VCaP (cell line): Measurements from ENCODE around the gene SERINC5.
"Not testable (repeated sequence)": the region's sequence is repeated elsewhere in the genome, so short reads cannot be mapped to it uniquely, and the experiment has no call there.

ENCODE experiments used
- H3K27ac ChIP-seq: fragments of 450-650 bp; 2 replicates; pipeline ENCODE4 v1.5.1; 2017
- TF ChIP-seq, protein P1 (sequence below): fragments of 450-650 bp; conservative IDR thresholded peaks from 2 replicates; pipeline ENCODE4 v1.5.1; 2017; ENCODE audit warnings: mild to moderate bottlenecking, moderate library complexity

SERINC5 gene

DNA sequence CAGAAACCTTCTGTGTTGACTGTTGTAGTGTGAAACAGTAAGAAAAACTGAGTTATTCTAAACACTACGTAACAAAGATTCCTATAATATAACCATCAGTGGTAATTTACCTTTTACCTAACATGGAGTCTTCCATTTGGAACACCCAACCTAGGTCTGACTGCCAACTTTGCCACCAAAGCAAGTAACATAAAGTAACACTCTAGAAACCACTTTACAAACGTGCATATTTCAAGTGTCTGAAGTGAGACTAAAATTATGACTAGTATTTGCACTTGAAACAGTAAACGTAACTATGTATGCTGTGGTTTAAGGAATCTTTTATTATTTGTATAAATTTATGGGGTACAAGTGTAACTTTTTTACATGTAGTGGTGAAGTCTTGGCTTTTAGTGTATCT lies 95.6 kb downstream of the SERINC5 start:
- no peak overlapping the region for H3K27ac ChIP-seq
- TF ChIP-seq, protein P1, sequence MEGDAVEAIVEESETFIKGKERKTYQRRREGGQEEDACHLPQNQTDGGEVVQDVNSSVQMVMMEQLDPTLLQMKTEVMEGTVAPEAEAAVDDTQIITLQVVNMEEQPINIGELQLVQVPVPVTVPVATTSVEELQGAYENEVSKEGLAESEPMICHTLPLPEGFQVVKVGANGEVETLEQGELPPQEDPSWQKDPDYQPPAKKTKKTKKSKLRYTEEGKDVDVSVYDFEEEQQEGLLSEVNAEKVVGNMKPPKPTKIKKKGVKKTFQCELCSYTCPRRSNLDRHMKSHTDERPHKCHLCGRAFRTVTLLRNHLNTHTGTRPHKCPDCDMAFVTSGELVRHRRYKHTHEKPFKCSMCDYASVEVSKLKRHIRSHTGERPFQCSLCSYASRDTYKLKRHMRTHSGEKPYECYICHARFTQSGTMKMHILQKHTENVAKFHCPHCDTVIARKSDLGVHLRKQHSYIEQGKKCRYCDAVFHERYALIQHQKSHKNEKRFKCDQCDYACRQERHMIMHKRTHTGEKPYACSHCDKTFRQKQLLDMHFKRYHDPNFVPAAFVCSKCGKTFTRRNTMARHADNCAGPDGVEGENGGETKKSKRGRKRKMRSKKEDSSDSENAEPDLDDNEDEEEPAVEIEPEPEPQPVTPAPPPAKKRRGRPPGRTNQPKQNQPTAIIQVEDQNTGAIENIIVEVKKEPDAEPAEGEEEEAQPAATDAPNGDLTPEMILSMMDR: no peak

DNA sequence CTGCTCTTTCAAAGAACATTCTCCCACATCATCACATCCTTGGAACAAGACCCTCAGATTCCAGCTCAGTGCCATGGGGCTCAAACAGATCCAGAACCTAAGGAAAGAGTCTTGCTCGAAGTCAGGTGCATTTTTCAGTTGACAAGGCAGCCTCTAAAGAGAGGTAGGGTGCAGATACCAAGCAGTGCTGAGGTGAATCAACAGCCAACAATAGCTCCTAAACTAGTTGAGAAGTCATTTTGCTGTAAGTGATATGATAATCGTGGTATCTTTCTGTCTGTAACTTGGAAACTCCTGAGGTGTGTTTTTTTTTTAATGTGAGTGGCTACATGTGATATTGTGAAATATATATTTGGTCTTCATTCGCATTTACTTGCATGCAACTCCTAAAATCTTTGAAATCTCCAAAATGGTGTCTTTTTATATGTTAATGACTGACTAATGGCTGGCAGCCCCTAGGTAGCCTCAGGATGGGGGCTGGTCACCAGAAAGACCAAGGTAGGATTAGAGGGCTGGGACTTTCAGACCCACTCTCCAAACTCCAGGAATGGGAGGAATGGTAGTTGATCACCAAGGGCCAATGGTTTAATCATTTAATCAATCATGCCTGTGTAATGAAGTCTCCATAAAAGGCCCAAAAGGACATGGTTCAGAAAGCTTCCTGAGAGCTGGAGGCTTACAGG lies 96.6 kb downstream of the SERINC5 start:
- TF ChIP-seq, protein P1: no peak
- no peak overlapping the region for H3K27ac ChIP-seq

DNA sequence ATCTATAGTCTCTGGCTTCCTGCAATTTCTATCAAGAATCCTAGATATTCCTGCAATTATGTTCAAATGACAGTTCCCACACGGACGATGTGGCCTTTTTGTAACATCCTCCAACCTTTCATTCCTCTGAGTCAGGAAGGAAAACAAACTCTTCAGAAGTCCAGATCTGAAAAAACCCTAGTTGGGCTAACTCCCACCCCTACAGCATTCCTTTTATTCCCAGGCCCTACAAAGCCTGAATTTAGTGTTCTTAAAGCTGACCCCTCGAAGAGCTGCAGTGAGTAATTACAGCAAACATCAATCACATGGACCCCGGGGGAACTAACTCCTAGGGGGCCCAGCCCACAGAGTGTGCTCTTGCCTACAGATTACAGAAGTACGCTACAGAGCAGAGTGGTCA lies 99.7 kb downstream of the SERINC5 start:
- TF ChIP-seq, protein P1: no peak

DNA sequence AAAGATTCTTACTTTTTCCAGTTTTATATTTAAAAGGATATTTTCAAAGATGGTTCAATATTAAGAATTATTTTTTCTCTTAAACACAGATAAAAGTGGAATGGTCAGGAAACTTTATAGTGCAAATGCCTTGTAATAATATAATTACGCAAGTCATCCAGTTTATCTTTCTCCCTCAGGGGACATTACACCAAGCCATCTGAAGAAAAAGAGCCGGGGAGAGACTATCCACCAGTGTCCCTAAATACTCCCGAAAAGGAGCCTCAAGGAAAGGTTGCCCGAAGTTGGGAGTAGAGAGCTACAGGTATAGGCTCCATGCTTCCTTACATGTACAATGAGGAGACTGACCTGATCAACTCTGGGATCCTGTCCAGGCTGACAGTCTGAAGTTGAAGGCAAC lies 101.1 kb downstream of the SERINC5 start:
- TF ChIP-seq, protein P1: no peak
- H3K27ac ChIP-seq: no peak overlapping the region

More for the DNA sequence above, 99.7 kb downstream of the SERINC5 start:
- no peak overlapping the region for H3K27ac ChIP-seq

DNA sequence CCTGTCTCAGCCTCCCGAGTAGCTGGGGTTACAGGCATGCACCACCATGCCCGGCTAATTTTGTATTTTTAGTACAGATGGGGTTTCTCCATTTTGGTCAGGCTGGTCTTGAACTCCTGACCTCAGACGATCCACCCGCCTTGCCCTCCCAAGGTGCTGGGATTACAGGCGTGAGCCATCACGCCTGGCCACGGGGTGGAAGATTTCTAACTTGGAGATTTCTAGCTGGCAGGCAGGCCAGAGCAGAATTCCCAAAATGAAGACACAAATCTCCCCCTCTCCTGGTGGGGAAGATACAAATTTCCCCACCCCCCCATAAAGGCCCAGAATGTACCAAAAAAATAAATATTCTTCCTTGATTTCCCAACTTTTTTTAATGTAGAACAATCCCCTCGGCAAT lies 101.6 kb downstream of the SERINC5 start:
- H3K27ac ChIP-seq: not testable (repeated sequence)

DNA sequence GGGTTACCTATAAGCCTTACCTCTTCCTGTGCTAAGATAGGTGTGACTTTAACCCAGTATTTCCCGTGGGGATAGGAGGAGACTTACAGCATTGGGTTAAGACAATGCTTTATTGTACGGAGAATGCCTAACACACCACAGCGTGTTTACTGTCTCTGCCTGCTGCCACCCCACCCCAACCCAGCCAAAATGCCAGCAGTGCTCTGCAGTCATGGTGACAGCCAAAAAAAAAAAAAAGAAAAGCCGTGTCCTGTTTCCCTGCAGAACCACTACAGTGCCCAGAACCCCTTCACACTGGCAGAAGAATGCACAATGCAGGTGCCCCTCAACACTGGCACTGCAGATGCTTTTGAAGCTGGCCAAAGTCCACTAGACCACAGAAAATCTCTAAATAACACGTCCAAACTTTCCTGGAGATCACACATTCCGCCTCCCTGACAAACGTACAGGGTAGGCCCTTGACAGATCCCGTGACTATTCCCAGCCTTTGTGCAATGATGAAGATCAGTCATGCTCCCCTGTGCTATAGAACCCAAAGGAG lies 102.2 kb downstream of the SERINC5 start:
- TF ChIP-seq, protein P1: no peak

DNA sequence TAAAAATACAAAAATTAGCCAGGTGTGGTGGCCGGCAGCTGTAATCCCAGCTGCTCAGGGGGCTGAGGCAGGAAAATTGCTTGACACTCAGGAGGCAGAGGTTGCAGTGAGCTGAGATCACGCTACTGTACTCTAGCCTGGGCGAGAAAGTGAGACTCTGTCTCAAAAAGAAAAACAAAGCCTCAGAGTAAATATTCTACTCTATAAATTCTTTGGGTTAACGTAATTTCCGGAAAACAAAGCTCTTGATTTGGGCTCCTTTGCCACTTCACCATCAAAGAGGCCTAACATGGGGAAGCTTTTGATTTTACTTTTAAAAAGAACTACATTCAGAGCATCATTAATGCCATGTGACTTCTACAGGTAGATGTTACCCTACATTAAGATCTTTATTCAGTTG lies 103.1 kb downstream of the SERINC5 start:
- TF ChIP-seq, protein P1: no peak

More for the DNA sequence above, 102.2 kb downstream of the SERINC5 start:
- H3K27ac ChIP-seq: no peak overlapping the region

DNA sequence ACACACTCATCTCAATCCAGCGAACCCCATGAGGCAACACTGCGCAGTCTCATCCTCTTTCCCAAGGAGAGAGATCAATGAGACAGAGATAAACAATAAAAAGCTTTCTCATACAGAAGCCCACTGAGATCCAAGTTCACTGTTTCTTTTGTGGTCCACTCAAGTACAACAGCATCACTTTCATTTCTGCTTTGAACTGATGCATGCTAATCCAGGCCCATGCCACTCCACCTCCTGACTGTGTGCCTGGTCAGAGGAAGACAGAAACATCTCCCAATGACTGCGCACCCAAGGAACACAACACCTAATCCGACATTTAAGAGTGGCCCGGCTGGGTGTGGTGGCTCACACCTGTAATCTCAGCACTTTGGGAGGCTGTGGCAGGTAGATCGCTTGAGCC lies 104.0 kb downstream of the SERINC5 start:
- no peak overlapping the region for H3K27ac ChIP-seq

More for the DNA sequence above, 103.1 kb downstream of the SERINC5 start:
- no peak overlapping the region for H3K27ac ChIP-seq

More for the DNA sequence above, 104.0 kb downstream of the SERINC5 start:
- TF ChIP-seq, protein P1: no peak
